Body of pancreas (tissue), 4 donors: ENCODE measurements around the gene NKD2. TPM values are rescaled to one million over a fixed set of nuclear protein-coding genes. Genes with fewer than 3 reads are reported as not detected.
"Not testable (repeated sequence)": the region's sequence is repeated elsewhere in the genome, so short reads cannot be mapped to it uniquely, and the experiment has no call there.

Experiments used
- ATAC-seq: fragments of 150-250 bp; one replicate; pipeline ENCODE4 v1.9.1; 2016
- DNase-seq, 4 donors: peaks; one replicate each; pipeline ENCODE4 v3.0.0-alpha.2; 2019
- H3K27ac ChIP-seq, 4 donors: fragments of 200-600 bp; sonication (generic); 1 replicate in 3 of 4; 2 replicates in 1 of 4; pipeline versions ENCODE4 v1.5.1 to v1.6.1; 2016 to 2019; ENCODE audit warnings: mild to moderate bottlenecking in 1 of 4, mixed read lengths in 1 of 4, moderate library complexity in 1 of 4
- H3K27me3 ChIP-seq, 2 donors: fragments of 200-600 bp; sonication (generic); one replicate each; pipeline ENCODE4 v1.6.0; 2016; ENCODE audit warnings: mild to moderate bottlenecking in 1 of 2
- H3K36me3 ChIP-seq, 2 donors: fragments of 200-600 bp; sonication (generic); replicated peaks in 1 of 2; 2 replicates each; pipeline ENCODE4 v1.5.1; 2016; ENCODE audit warnings: low read depth in 2 of 2; ENCODE audit not compliant: insufficient read depth in 1 of 2
- H3K4me1 ChIP-seq: fragments of 200-600 bp; sonication (generic); one replicate; pipeline ENCODE4 v1.6.0; 2016
- H3K4me3 ChIP-seq, 2 donors: fragments of 200-600 bp; sonication (generic); 1 replicate in 1 of 2; 2 replicates in 1 of 2; pipeline ENCODE4 v1.5.1; 2016 to 2019
- H3K9me3 ChIP-seq, 3 donors: fragments of 200-600 bp; sonication (generic); 1 replicate in 2 of 3; 2 replicates in 1 of 3; pipeline ENCODE4 v1.5.1; 2016
- CTCF ChIP-seq, 7 experiments: fragments of 450-650 bp in 4 of 7; fragments of 200-600 bp in 3 of 7; sonication (generic) in 3 of 7; IDR thresholded peaks; one replicate each; pipeline ENCODE4 v1.5.1; 2016 to 2019; ENCODE audit warnings: antibody characterized with exemption in 7 of 7
- POLR2A ChIP-seq, 3 donors: fragments of 450-650 bp; IDR thresholded peaks; one replicate each; pipeline ENCODE4 v1.6.1; 2016; ENCODE audit warnings: antibody characterized with exemption in 3 of 3, mild to moderate bottlenecking in 2 of 3
- WGBS, 2 donors: methylation state at CpG; one replicate each; pipeline ENCODE4 v1.1.5; 2017; 5-methylcytosine and 5-hydroxymethylcytosine counted together
- intact Hi-C: fragments of 100-400 bp; cut with DNase I; formaldehyde crosslinking; loops from one replicate; pipeline ENCODE4 v1.15.1; 2023
- total RNA-seq, 2 donors: library from RNA; depleted of rRNA; stranded (reverse); fragments of >200 nt; gene quantifications; one replicate each; pipeline ENCODE4 v1.1.0, GENCODE V29; 2016

NKD2 gene
- total RNA-seq, 2 donors from 2014 or later: 4.2 to 12.2 TPM

GRCh38 chr5:998246-999031, 10.2 kb upstream of the NKD2 start:
- H3K27ac ChIP-seq: peak overlapping the region in 1 of 4 donors; percentile 30
- ATAC-seq (peak; percentile 12), DNase-seq (peak in 3 of 4 donors; percentile 6 to 15 (median 10))
- intact Hi-C loops: no loop called here
- H3K9me3 ChIP-seq: no peaks in the 10 kb centered on the region
- no peak overlapping the region for H3K4me3 ChIP-seq
- WGBS, 2 donors: 76 to 78% methylated on average over 9 of the region's 12 CpGs
- TF ChIP-seq CTCF (IDR thresholded peaks at IDR 0.05) (no peak), POLR2A (IDR thresholded peaks at IDR 0.05) (no peak)
- H3K27me3 ChIP-seq: no peaks in the 10 kb centered on the region
- no peaks in the 10 kb centered on the region for H3K36me3 ChIP-seq
- H3K4me1 ChIP-seq: peaks cover 7% of the 10 kb centered on the region

GRCh38 chr5:999032-999501, 9.5 kb upstream of the NKD2 start:
- no peak for TF ChIP-seq CTCF (IDR thresholded peaks at IDR 0.05)
- TF ChIP-seq POLR2A (IDR thresholded peaks at IDR 0.05): no peak
- H3K9me3 ChIP-seq: no peaks in the 10 kb centered on the region
- no peaks in the 10 kb centered on the region for H3K27me3 ChIP-seq
- no peaks in the 10 kb centered on the region for H3K36me3 ChIP-seq
- intact Hi-C loops: no loop called here
- 62 to 68% methylated on average over 5 to 6 of the region's 6 CpGs for WGBS, 2 donors
- DNase-seq (peak in 1 of 4 donors; percentile 17), ATAC-seq (no peak)
- no peak overlapping the region for H3K4me3 ChIP-seq
- peaks cover 6% of the 10 kb centered on the region for H3K4me1 ChIP-seq
- no peak overlapping the region for H3K27ac ChIP-seq

- no peak overlapping the region for H3K4me3 ChIP-seq
- H3K4me1 ChIP-seq: peaks cover 12% of the 10 kb centered on the region
- intact Hi-C loops: no loop called here
- H3K36me3 ChIP-seq: no peaks in the 10 kb centered on the region
- no peaks in the 10 kb centered on the region for H3K27me3 ChIP-seq
- WGBS, 2 donors: 69 to 82% methylated on average over 3 to 5 of the region's 5 CpGs
- H3K27ac ChIP-seq: no peak overlapping the region
- TF ChIP-seq CTCF (IDR thresholded peaks at IDR 0.05) (no peak), POLR2A (IDR thresholded peaks at IDR 0.05) (no peak)
- ATAC-seq: no peak
- no peaks in the 10 kb centered on the region for H3K9me3 ChIP-seq
- DNase-seq: peak in 1 of 4 donors; percentile 2
These were observed 8.9 kb upstream of the NKD2 start for GRCh38 chr5:999724-1000123.

DNA sequence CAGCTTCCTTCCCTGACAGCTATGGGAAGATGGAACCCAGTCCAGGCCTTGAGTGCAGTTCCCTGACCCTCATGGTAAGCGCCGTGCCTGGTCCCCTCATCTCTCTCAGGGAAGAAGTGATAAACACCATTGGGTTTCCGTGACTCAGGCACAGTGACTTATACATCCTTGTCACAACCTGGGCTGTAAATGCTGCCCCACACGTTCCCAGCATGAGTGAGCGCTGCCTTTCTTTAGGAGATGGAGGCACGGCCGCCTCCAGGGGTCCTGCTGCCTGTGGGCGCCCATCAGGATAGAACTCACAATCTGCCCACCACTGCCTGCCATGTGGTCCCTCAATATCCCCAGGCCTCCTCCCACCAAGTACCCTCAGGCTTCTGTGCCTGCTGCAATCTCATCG, 8.3 kb upstream of the NKD2 start:
- intact Hi-C loops: no loop called here
- WGBS, 2 donors: 69 to 70% methylated on average over 8 to 9 of the region's 9 CpGs
- no peak for ATAC-seq

GRCh38 chr5:1000831-1001230, 7.8 kb upstream of the NKD2 start:
- H3K9me3 ChIP-seq, H3K36me3 ChIP-seq, H3K27ac ChIP-seq, H3K4me3 ChIP-seq, ATAC-seq, H3K27me3 ChIP-seq, intact Hi-C loops: not testable (repeated sequence)
- WGBS, 2 donors: 82 to 88% methylated on average over 11 of the region's 11 CpGs
- DNase-seq: peak in 1 of 4 donors; percentile 2
- H3K4me1 ChIP-seq: peaks cover 21% of the 10 kb centered on the region

More for the DNA sequence above, 8.3 kb upstream of the NKD2 start:
- Histone ChIP-seq H3K9me3 (no peaks in the 10 kb centered on the region), H3K27me3 (no peaks in the 10 kb centered on the region), H3K4me3 (no peak overlapping the region), H3K36me3 (no peaks in the 10 kb centered on the region), H3K27ac (no peak overlapping the region), H3K4me1 (peaks cover 18% of the 10 kb centered on the region)
- TF ChIP-seq CTCF (IDR thresholded peaks at IDR 0.05) (no peak), POLR2A (IDR thresholded peaks at IDR 0.05) (no peak)
- peak in 1 of 4 donors; percentile 2 for DNase-seq
